ENCODE results near the gene CD6. TPM values are rescaled to one million over a fixed set of nuclear protein-coding genes. Genes with fewer than 3 reads are reported as not detected.
A peak's percentile ranks its signal among the peaks of the same experiment; 100 is the strongest.
"Not testable (repeated sequence)": the region's sequence is repeated elsewhere in the genome, so short reads cannot be mapped to it uniquely, and the experiment has no call there.

CD6 gene
- total and polyA plus RNA-seq, 9 donors: 0.18 to 2.0 (median 0.65) TPM

- H3K9me3 ChIP-seq (replicated peaks; ENCODE audit: control insufficient read depth, low read depth, low read length): no peaks in the 10 kb centered on the region
- H3K27me3 ChIP-seq (ENCODE audit: control insufficient read depth, insufficient read depth, low read length): peaks cover 2% of the 10 kb centered on the region
- H3K4me1 ChIP-seq (ENCODE audit: control insufficient read depth, insufficient read depth, low read length): no peaks in the 10 kb centered on the region
- no peaks in the 10 kb centered on the region for H3K36me3 ChIP-seq (ENCODE audit: control insufficient read depth, insufficient read depth, low read length)
- DNase-seq: no peak
- 100% methylated on average over 2 of the region's 8 CpGs for WGBS (ENCODE audit: insufficient coverage)
- H3K27ac ChIP-seq (ENCODE audit: low read length): no peak overlapping the region
- no peak overlapping the region for H3K4me3 ChIP-seq (ENCODE audit: low read length)
These were observed 87.8 kb downstream of the CD6 start for GRCh38 chr11:61059260-61059752.

GRCh38 chr11:61061081-61061826, 89.8 kb downstream of the CD6 start:
- no peak overlapping the region for H3K27ac ChIP-seq (ENCODE audit: low read length)

GRCh38 chr11:61062181-61062930, 90.9 kb downstream of the CD6 start:
- H3K9me3 ChIP-seq (replicated peaks; ENCODE audit: control insufficient read depth, low read depth, low read length): no peaks in the 10 kb centered on the region
- H3K4me1 ChIP-seq (ENCODE audit: control insufficient read depth, insufficient read depth, low read length): no peaks in the 10 kb centered on the region
- peaks cover 4% of the 10 kb centered on the region for H3K27me3 ChIP-seq (ENCODE audit: control insufficient read depth, insufficient read depth, low read length)
- H3K4me3 ChIP-seq (ENCODE audit: low read length): no peak overlapping the region
- WGBS (ENCODE audit: insufficient coverage): 66% methylated on average over 4 of the region's 9 CpGs
- no peak for DNase-seq
- H3K27ac ChIP-seq (ENCODE audit: low read length): peak overlapping the region; percentile 20
- no peaks in the 10 kb centered on the region for H3K36me3 ChIP-seq (ENCODE audit: control insufficient read depth, insufficient read depth, low read length)

More at GRCh38 chr11:61061081-61061826, 89.8 kb downstream of the CD6 start:
- H3K27me3 ChIP-seq (ENCODE audit: control insufficient read depth, insufficient read depth, low read length): peaks cover 2% of the 10 kb centered on the region
- 77% methylated on average over 10 of the region's 13 CpGs for WGBS (ENCODE audit: insufficient coverage)
- no peak for DNase-seq
- H3K4me1 ChIP-seq (ENCODE audit: control insufficient read depth, insufficient read depth, low read length): no peaks in the 10 kb centered on the region
- H3K4me3 ChIP-seq (ENCODE audit: low read length): no peak overlapping the region
- no peaks in the 10 kb centered on the region for H3K9me3 ChIP-seq (replicated peaks; ENCODE audit: control insufficient read depth, low read depth, low read length)
- H3K36me3 ChIP-seq (ENCODE audit: control insufficient read depth, insufficient read depth, low read length): no peaks in the 10 kb centered on the region

- H3K36me3 ChIP-seq (ENCODE audit: control insufficient read depth, insufficient read depth, low read length); H3K27ac ChIP-seq (ENCODE audit: low read length); H3K4me3 ChIP-seq (ENCODE audit: low read length); H3K4me1 ChIP-seq (ENCODE audit: control insufficient read depth, insufficient read depth, low read length); H3K9me3 ChIP-seq (replicated peaks; ENCODE audit: control insufficient read depth, low read depth, low read length); DNase-seq; H3K27me3 ChIP-seq (ENCODE audit: control insufficient read depth, insufficient read depth, low read length): not testable (repeated sequence)
- 93% methylated on average over 13 of the region's 13 CpGs for WGBS (ENCODE audit: insufficient coverage)
These were observed 93.8 kb downstream of the CD6 start for GRCh38 chr11:61065236-61065635.

GRCh38 chr11:61065955-61066638, 94.6 kb downstream of the CD6 start:
- H3K9me3 ChIP-seq (replicated peaks; ENCODE audit: control insufficient read depth, low read depth, low read length): no peaks in the 10 kb centered on the region
- H3K4me3 ChIP-seq (ENCODE audit: low read length): no peak overlapping the region
- DNase-seq: no peak
- H3K27ac ChIP-seq (ENCODE audit: low read length): no peak overlapping the region
- WGBS (ENCODE audit: insufficient coverage): 87% methylated on average over 17 of the region's 19 CpGs
- H3K4me1 ChIP-seq (ENCODE audit: control insufficient read depth, insufficient read depth, low read length): no peaks in the 10 kb centered on the region
- H3K27me3 ChIP-seq (ENCODE audit: control insufficient read depth, insufficient read depth, low read length): peaks cover 4% of the 10 kb centered on the region
- no peaks in the 10 kb centered on the region for H3K36me3 ChIP-seq (ENCODE audit: control insufficient read depth, insufficient read depth, low read length)

- peaks cover 5% of the 10 kb centered on the region for H3K4me1 ChIP-seq (ENCODE audit: control insufficient read depth, insufficient read depth, low read length)
- DNase-seq: no peak
- H3K9me3 ChIP-seq (replicated peaks; ENCODE audit: control insufficient read depth, low read depth, low read length): no peaks in the 10 kb centered on the region
- no peak overlapping the region for H3K27ac ChIP-seq (ENCODE audit: low read length)
- H3K36me3 ChIP-seq (ENCODE audit: control insufficient read depth, insufficient read depth, low read length): no peaks in the 10 kb centered on the region
- peaks cover 4% of the 10 kb centered on the region for H3K27me3 ChIP-seq (ENCODE audit: control insufficient read depth, insufficient read depth, low read length)
- no peak overlapping the region for H3K4me3 ChIP-seq (ENCODE audit: low read length)
- WGBS (ENCODE audit: insufficient coverage): 77% methylated on average over 4 of the region's 8 CpGs
These were observed 95.2 kb downstream of the CD6 start for GRCh38 chr11:61066645-61067044.

- Histone ChIP-seq H3K4me3 (ENCODE audit: low read length) (no peak overlapping the region), H3K9me3 (replicated peaks; ENCODE audit: control insufficient read depth, low read depth, low read length) (no peaks in the 10 kb centered on the region), H3K36me3 (ENCODE audit: control insufficient read depth, insufficient read depth, low read length) (no peaks in the 10 kb centered on the region), H3K27me3 (ENCODE audit: control insufficient read depth, insufficient read depth, low read length) (peaks cover 4% of the 10 kb centered on the region), H3K27ac (ENCODE audit: low read length) (no peak overlapping the region), H3K4me1 (ENCODE audit: control insufficient read depth, insufficient read depth, low read length) (peaks cover 18% of the 10 kb centered on the region)
- no peak for DNase-seq
- 51% methylated on average over 6 of the region's 14 CpGs for WGBS (ENCODE audit: insufficient coverage)
These were observed 96.4 kb downstream of the CD6 start for GRCh38 chr11:61067782-61068446.

GRCh38 chr11:61068581-61068980, 97.1 kb downstream of the CD6 start:
- Histone ChIP-seq H3K27me3 (ENCODE audit: control insufficient read depth, insufficient read depth, low read length) (peaks cover 3% of the 10 kb centered on the region), H3K36me3 (ENCODE audit: control insufficient read depth, insufficient read depth, low read length) (no peaks in the 10 kb centered on the region), H3K4me3 (ENCODE audit: low read length) (no peak overlapping the region), H3K9me3 (replicated peaks; ENCODE audit: control insufficient read depth, low read depth, low read length) (no peaks in the 10 kb centered on the region), H3K27ac (ENCODE audit: low read length) (no peak overlapping the region), H3K4me1 (ENCODE audit: control insufficient read depth, insufficient read depth, low read length) (peaks cover 21% of the 10 kb centered on the region)
- DNase-seq: no peak
- WGBS (ENCODE audit: insufficient coverage): 79% methylated on average over 9 of the region's 9 CpGs

- Histone ChIP-seq H3K36me3 (ENCODE audit: control insufficient read depth, insufficient read depth, low read length) (no peaks in the 10 kb centered on the region), H3K27ac (ENCODE audit: low read length) (no peak overlapping the region), H3K4me3 (ENCODE audit: low read length) (no peak overlapping the region), H3K27me3 (ENCODE audit: control insufficient read depth, insufficient read depth, low read length) (peaks cover 3% of the 10 kb centered on the region), H3K4me1 (ENCODE audit: control insufficient read depth, insufficient read depth, low read length) (peaks cover 21% of the 10 kb centered on the region), H3K9me3 (replicated peaks; ENCODE audit: control insufficient read depth, low read depth, low read length) (no peaks in the 10 kb centered on the region)
- DNase-seq: no peak
- 61% methylated on average over 3 of the region's 4 CpGs for WGBS (ENCODE audit: insufficient coverage)
These were observed 97.9 kb downstream of the CD6 start for GRCh38 chr11:61069427-61069826.

Data from muscle of leg (tissue), 11 donors.